Amygdala (tissue), 56 donors: ENCODE measurements around the gene TIMELESS.
"Not testable (repeated sequence)": the region's sequence is repeated elsewhere in the genome, so short reads cannot be mapped to it uniquely, and the experiment has no call there.

Source experiments
- DNase-seq, 56 donors: peaks; one replicate each; lab custom pipeline; 2025; lab: John Stamatoyannopoulos, UW

TIMELESS gene

GRCh38 chr12:56469007-56469930, 20.0 kb upstream of the TIMELESS start:
- peak in 23 of 56 donors; percentile 2 to 52 (median 27) for DNase-seq

GRCh38 chr12:56468216-56469006, 19.2 kb upstream of the TIMELESS start, which contains the start of gene SPRYD4:
SPRYD4 (plus strand) TSS chr12:56468578; CDS start chr12:56468592, 14 bp downstream.
- DNase-seq = peak; percentile 54 to 96 (median 88)

GRCh38 chr12:56462565-56462964, 13.3 kb upstream of the TIMELESS start:
- DNase-seq = no peak

GRCh38 chr12:56461235-56462159, 12.3 kb upstream of the TIMELESS start:
- DNase-seq = no peak

GRCh38 chr12:56457817-56458216, 8.6 kb upstream of the TIMELESS start:
- DNase-seq = no peak

GRCh38 chr12:56454557-56454956, 5.3 kb upstream of the TIMELESS start, which contains the start of gene MIP:
MIP (minus strand) TSS chr12:56454657; CDS start chr12:56454613, 44 bp downstream.
- DNase-seq = no peak

- no peak for DNase-seq
Observed at GRCh38 chr12:56451147-56451546, 1.9 kb upstream of the TIMELESS start.

- DNase-seq = no peak
Observed at GRCh38 chr12:56450241-56450640, 1.0 kb upstream of the TIMELESS start.

GRCh38 chr12:56449622-56449984, 377 bp upstream of the TIMELESS start:
- DNase-seq = no peak

- not testable (repeated sequence) for DNase-seq
Observed at GRCh38 chr12:56443208-56443607, 6.0 kb downstream of the TIMELESS start.

GRCh38 chr12:56437430-56438176, 11.6 kb downstream of the TIMELESS start:
- no peak for DNase-seq

GRCh38 chr12:56434828-56435227, 14.4 kb downstream of the TIMELESS start:
- no peak for DNase-seq

GRCh38 chr12:56431850-56432249, 17.4 kb downstream of the TIMELESS start:
- no peak for DNase-seq

GRCh38 chr12:56431288-56431687, 17.9 kb downstream of the TIMELESS start:
- no peak for DNase-seq

- no peak for DNase-seq
Observed at GRCh38 chr12:56425940-56426438, 23.2 kb downstream of the TIMELESS start.

- DNase-seq = no peak
Observed at GRCh38 chr12:56425193-56425592, 24.0 kb downstream of the TIMELESS start.

GRCh38 chr12:56420411-56420810, 28.8 kb downstream of the TIMELESS start:
- no peak for DNase-seq

GRCh38 chr12:56417739-56418138, 31.5 kb downstream of the TIMELESS start:
- DNase-seq = no peak

- no peak for DNase-seq
Observed at GRCh38 chr12:56414401-56414800, 34.8 kb downstream of the TIMELESS start.
